Mesenchymal stem cell (in vitro differentiated cells and primary cell): ENCODE measurements around the gene G3BP2.
A peak's percentile ranks its signal among the peaks of the same experiment; 100 is the strongest.
"Not testable (repeated sequence)": the region's sequence is repeated elsewhere in the genome, so short reads cannot be mapped to it uniquely, and the experiment has no call there.

Experiments
- DNase-seq: peaks from one replicate; pipeline ENCODE4 v3.0.0-alpha.2; 2013
- H2AFZ ChIP-seq: one replicate; pipeline ENCODE4 v1.6.1; 2013; ENCODE audit warnings: low read depth, mild to moderate bottlenecking, control low read depth, inconsistent platforms, low read length, moderate library complexity
- H2AK5ac ChIP-seq: 2 replicates; pipeline ENCODE4 v1.6.1; 2013; ENCODE audit warnings: low read length, moderate library complexity, mild to moderate bottlenecking, inconsistent platforms; ENCODE audit not compliant: severe bottlenecking
- H2BK120ac ChIP-seq: one replicate; pipeline ENCODE4 v1.6.1; 2013; ENCODE audit warnings: low read depth, mild to moderate bottlenecking, inconsistent platforms, low read length, moderate library complexity
- H2BK12ac ChIP-seq, 2 experiments: one replicate each; pipeline ENCODE4 v1.6.1; 2013; ENCODE audit warnings: inconsistent platforms in 2 of 2, low read length in 2 of 2, mild to moderate bottlenecking in 2 of 2, moderate library complexity in 2 of 2, control low read depth in 1 of 2
- H2BK15ac ChIP-seq: one replicate; pipeline ENCODE4 v1.6.1; 2013; ENCODE audit warnings: mild to moderate bottlenecking, low read depth, inconsistent platforms; ENCODE audit not compliant: poor library complexity, severe bottlenecking
- H2BK5ac ChIP-seq: 2 replicates; pipeline ENCODE4 v1.6.1; 2013; ENCODE audit warnings: low read depth, mild to moderate bottlenecking, low read length, control low read depth, inconsistent platforms; ENCODE audit not compliant: poor library complexity, severe bottlenecking
- H3K14ac ChIP-seq, 2 experiments: one replicate each; pipeline ENCODE4 v1.6.1; 2013; ENCODE audit warnings: inconsistent platforms in 2 of 2, low read length in 2 of 2, control low read depth in 1 of 2, mild to moderate bottlenecking in 1 of 2, moderate library complexity in 1 of 2
- H3K18ac ChIP-seq, 2 experiments: one replicate each; pipeline ENCODE4 v1.6.1; 2013; ENCODE audit warnings: inconsistent platforms in 2 of 2, low read length in 2 of 2, control low read depth in 1 of 2, low read depth in 1 of 2, mild to moderate bottlenecking in 1 of 2
- H3K23ac ChIP-seq, 2 experiments: one replicate each; pipeline ENCODE4 v1.6.1; 2013; ENCODE audit warnings: inconsistent platforms in 2 of 2, low read length in 2 of 2, mild to moderate bottlenecking in 2 of 2, moderate library complexity in 2 of 2, control low read depth in 1 of 2
- H3K27ac ChIP-seq: 2 replicates; pipeline ENCODE4 v1.5.1; 2013; ENCODE audit warnings: mild to moderate bottlenecking, moderate library complexity, low read length, control low read depth, inconsistent platforms; ENCODE audit not compliant: poor library complexity, severe bottlenecking
- H3K27me3 ChIP-seq, 2 experiments: 2 replicates each; pipeline versions ENCODE4 v1.6.1 to v1.7.0; 2013; ENCODE audit warnings: low read length in 2 of 2, mild to moderate bottlenecking in 2 of 2, moderate library complexity in 2 of 2, control low read depth in 1 of 2, inconsistent platforms in 1 of 2; ENCODE audit not compliant: control insufficient read depth in 1 of 2, insufficient read depth in 1 of 2
- H3K36me3 ChIP-seq, 2 experiments: 2 replicates each; pipeline versions ENCODE4 v1.6.1 to v1.7.0; 2013; ENCODE audit warnings: low read length in 2 of 2, control low read depth in 1 of 2, inconsistent platforms in 1 of 2, low read depth in 1 of 2, mild to moderate bottlenecking in 1 of 2; ENCODE audit not compliant: insufficient read depth in 2 of 2, control insufficient read depth in 1 of 2
- H3K4ac ChIP-seq, 2 experiments: one replicate each; pipeline ENCODE4 v1.6.1; 2013; ENCODE audit warnings: inconsistent platforms in 2 of 2, low read length in 2 of 2, mild to moderate bottlenecking in 2 of 2, moderate library complexity in 2 of 2, control low read depth in 1 of 2, low read depth in 1 of 2
- H3K4me1 ChIP-seq: 2 replicates; pipeline ENCODE4 v1.6.1; 2013; ENCODE audit warnings: low read depth, low read length, control low read depth; ENCODE audit not compliant: control insufficient read depth, insufficient read depth
- H3K4me2 ChIP-seq: 2 replicates; pipeline ENCODE4 v1.6.1; 2013; ENCODE audit warnings: low read length, mild to moderate bottlenecking, inconsistent platforms; ENCODE audit not compliant: poor library complexity, severe bottlenecking
- H3K4me3 ChIP-seq, 2 experiments: 2 replicates each; pipeline versions ENCODE4 v1.5.1 to v1.7.0; 2013; ENCODE audit warnings: low read length in 2 of 2, mild to moderate bottlenecking in 2 of 2, control low read depth in 1 of 2, low read depth in 1 of 2; ENCODE audit not compliant: insufficient read depth in 1 of 2
- H3K79me1 ChIP-seq: replicated peaks from 2 replicates; pipeline ENCODE4 v1.6.1; 2013; ENCODE audit warnings: mild to moderate bottlenecking, control low read depth, low read length, inconsistent platforms; ENCODE audit not compliant: poor library complexity, severe bottlenecking
- H3K9ac ChIP-seq: 2 replicates; pipeline ENCODE4 v1.7.0; 2013; ENCODE audit warnings: mild to moderate bottlenecking, low read length, moderate library complexity
- H3K9me3 ChIP-seq: 2 replicates; pipeline ENCODE4 v1.7.0; 2013; ENCODE audit warnings: mild to moderate bottlenecking, low read length; ENCODE audit not compliant: control insufficient read depth
- H4K8ac ChIP-seq: one replicate; pipeline ENCODE4 v1.6.1; 2013; ENCODE audit warnings: inconsistent platforms, mild to moderate bottlenecking, low read length, moderate library complexity
- H4K91ac ChIP-seq: one replicate; pipeline ENCODE4 v1.6.1; 2013; ENCODE audit warnings: mild to moderate bottlenecking, low read length, inconsistent platforms
- WGBS: methylation state at CpG from one replicate; pipeline ENCODE4 v1.1.7; 2013; ENCODE audit warnings: mixed read lengths; 5-methylcytosine and 5-hydroxymethylcytosine counted together

Gene G3BP2

GRCh38 chr4:75716054-75716453 is 42.8 kb upstream of the G3BP2 start:
- not testable (repeated sequence) for H3K4ac ChIP-seq, DNase-seq, H4K91ac ChIP-seq, H4K8ac ChIP-seq, H3K27me3 ChIP-seq, H3K4me1 ChIP-seq, H3K9me3 ChIP-seq, H3K4me2 ChIP-seq, H3K23ac ChIP-seq, H3K18ac ChIP-seq, H3K14ac ChIP-seq, H2BK15ac ChIP-seq, H3K4me3 ChIP-seq, H2BK120ac ChIP-seq, H3K27ac ChIP-seq, H2BK5ac ChIP-seq, H2AK5ac ChIP-seq, H2BK12ac ChIP-seq, H2AFZ ChIP-seq
- WGBS = 97% methylated on average over 3 of the region's 3 CpGs
- Histone ChIP-seq H3K79me1 (peaks cover 16% of the 10 kb centered on the region), H3K36me3 (peaks cover 0 to 11% of the 10 kb centered on the region in 2 experiments), H3K9ac (peak overlapping the region; percentile 76)

DNA sequence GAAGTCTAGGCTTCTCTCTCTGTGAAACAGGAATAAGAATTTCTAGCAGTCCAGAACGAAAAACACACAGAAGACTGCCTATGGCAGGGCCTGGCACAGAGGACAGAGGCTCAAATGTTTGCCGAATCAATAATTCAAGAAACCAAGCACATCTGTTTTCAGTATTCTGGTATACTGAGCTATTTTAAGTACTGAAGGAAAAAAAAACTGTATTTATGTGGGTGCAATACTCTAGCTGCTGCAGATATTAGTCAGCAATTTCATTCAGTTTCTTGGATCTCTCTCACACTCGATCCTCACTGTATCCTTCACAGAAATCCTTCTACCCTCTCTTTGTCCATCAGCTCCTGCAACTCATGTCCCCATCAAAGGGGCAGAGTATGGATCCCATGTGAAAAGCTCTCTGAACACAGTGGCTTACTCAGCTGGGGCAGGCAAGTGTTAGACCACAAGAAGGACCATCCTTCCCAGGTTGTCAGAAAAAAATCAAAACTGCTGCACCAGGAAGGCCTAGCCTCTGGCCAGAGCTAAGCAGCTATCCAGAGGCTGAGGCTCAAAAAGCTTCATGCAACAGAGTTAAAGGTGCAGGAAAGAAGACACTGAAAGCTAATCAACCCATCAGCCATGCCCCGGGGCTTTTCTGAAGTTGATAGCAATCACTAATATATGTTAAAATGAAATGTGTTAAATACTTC is 42.0 kb upstream of the G3BP2 start:
- peak; percentile 35 for DNase-seq

GRCh38 chr4:75714704-75715103 is 41.5 kb upstream of the G3BP2 start:
- Histone ChIP-seq H3K4me3 (peak overlapping the region in 1 of 2 experiments; percentile 52), H3K23ac (no peak overlapping the region), H2BK5ac (no peak overlapping the region), H4K91ac (no peak overlapping the region), H3K4ac (no peak overlapping the region), H3K9me3 (no peaks in the 10 kb centered on the region), H3K9ac (peak overlapping the region; percentile 76), H2BK120ac (no peak overlapping the region), H3K18ac (no peak overlapping the region), H3K4me2 (no peak overlapping the region), H3K79me1 (peaks cover 12% of the 10 kb centered on the region), H2AFZ (no peak overlapping the region), H3K27me3 (no peaks in the 10 kb centered on the region), H2BK12ac (no peak overlapping the region), H3K14ac (peak overlapping the region in 1 of 2 experiments; percentile 28), H2AK5ac (no peak overlapping the region), H3K27ac (no peak overlapping the region), H3K36me3 (peaks cover 0 to 11% of the 10 kb centered on the region in 2 experiments), H4K8ac (peak overlapping the region; percentile 64), H2BK15ac (no peak overlapping the region), H3K4me1 (peaks cover 3% of the 10 kb centered on the region)
- WGBS = 100% methylated on average over 1 of the region's 1 CpG
- no peak for DNase-seq

More for the DNA sequence above, 42.0 kb upstream of the G3BP2 start:
- H3K4me3 ChIP-seq = peak overlapping the region in 1 of 2 experiments; percentile 52
- H2BK5ac ChIP-seq = no peak overlapping the region
- peak overlapping the region; percentile 76 for H3K9ac ChIP-seq
- H3K79me1 ChIP-seq = peaks cover 14% of the 10 kb centered on the region
- no peak overlapping the region for H2BK120ac ChIP-seq
- peak overlapping the region in 1 of 2 experiments; percentile 73 for H2BK12ac ChIP-seq
- 94% methylated on average over 3 of the region's 4 CpGs for WGBS
- H2AK5ac ChIP-seq = no peak overlapping the region
- H3K27me3 ChIP-seq = no peaks in the 10 kb centered on the region
- peaks cover 3% of the 10 kb centered on the region for H3K4me1 ChIP-seq
- peak overlapping the region; percentile 5 to 9 for H3K18ac ChIP-seq
- no peak overlapping the region for H3K27ac ChIP-seq
- peak overlapping the region in 1 of 2 experiments; percentile 28 for H3K14ac ChIP-seq
- H3K36me3 ChIP-seq = peaks cover 0 to 11% of the 10 kb centered on the region in 2 experiments
- H3K9me3 ChIP-seq = no peaks in the 10 kb centered on the region
- no peak overlapping the region for H4K91ac ChIP-seq
- no peak overlapping the region for H2BK15ac ChIP-seq
- H3K4me2 ChIP-seq = no peak overlapping the region
- no peak overlapping the region for H2AFZ ChIP-seq
- H4K8ac ChIP-seq = no peak overlapping the region
- no peak overlapping the region for H3K4ac ChIP-seq
- no peak overlapping the region for H3K23ac ChIP-seq

GRCh38 chr4:75714011-75714410 is 40.8 kb upstream of the G3BP2 start:
- H3K14ac ChIP-seq = no peak overlapping the region
- no peak overlapping the region for H4K8ac ChIP-seq
- no peak overlapping the region for H4K91ac ChIP-seq
- no peak for DNase-seq
- peaks cover 3% of the 10 kb centered on the region for H3K4me1 ChIP-seq
- H3K27me3 ChIP-seq = no peaks in the 10 kb centered on the region
- H2BK15ac ChIP-seq = no peak overlapping the region
- no peak overlapping the region for H2BK120ac ChIP-seq
- H3K4ac ChIP-seq = no peak overlapping the region
- no peak overlapping the region for H2AFZ ChIP-seq
- no peak overlapping the region for H3K4me2 ChIP-seq
- no peak overlapping the region for H3K23ac ChIP-seq
- no peak overlapping the region for H3K27ac ChIP-seq
- H3K9ac ChIP-seq = peak overlapping the region; percentile 76
- no peak overlapping the region for H3K4me3 ChIP-seq
- H2BK5ac ChIP-seq = no peak overlapping the region
- H3K79me1 ChIP-seq = peaks cover 9% of the 10 kb centered on the region
- H2AK5ac ChIP-seq = no peak overlapping the region
- peaks cover 0 to 11% of the 10 kb centered on the region in 2 experiments for H3K36me3 ChIP-seq
- no peaks in the 10 kb centered on the region for H3K9me3 ChIP-seq
- no peak overlapping the region for H3K18ac ChIP-seq
- H2BK12ac ChIP-seq = no peak overlapping the region
- 96% methylated on average over 4 of the region's 4 CpGs for WGBS
